NCI-H69 (cell line): ENCODE results near the gene DUSP10.

Source experiments
- DNase-seq: peaks from one replicate; lab custom pipeline; 2025; lab: John Stamatoyannopoulos, UW

Gene DUSP10

GRCh38 chr1:221695301-221695700 lies 46.6 kb downstream of the DUSP10 start:
- no peak for DNase-seq

GRCh38 chr1:221694109-221694508 lies 47.8 kb downstream of the DUSP10 start:
- DNase-seq: no peak

- peak; percentile 16 for DNase-seq
These were observed 48.8 kb downstream of the DUSP10 start for GRCh38 chr1:221693087-221693486.

- DNase-seq: no peak
These were observed 49.2 kb downstream of the DUSP10 start for GRCh38 chr1:221692643-221693042.

- DNase-seq: no peak
These were observed 50.6 kb downstream of the DUSP10 start for GRCh38 chr1:221691261-221691660.

GRCh38 chr1:221690858-221691257 lies 51.0 kb downstream of the DUSP10 start:
- no peak for DNase-seq

GRCh38 chr1:221689138-221689537 lies 52.8 kb downstream of the DUSP10 start:
- DNase-seq: no peak

- DNase-seq: no peak
These were observed 53.4 kb downstream of the DUSP10 start for GRCh38 chr1:221688488-221688843.

GRCh38 chr1:221687836-221688487 lies 53.9 kb downstream of the DUSP10 start:
- DNase-seq: peak; percentile 52

GRCh38 chr1:221683681-221684080 lies 58.2 kb downstream of the DUSP10 start:
- DNase-seq: no peak

GRCh38 chr1:221680085-221680484 lies 61.8 kb downstream of the DUSP10 start:
- no peak for DNase-seq

- DNase-seq: no peak
These were observed 63.9 kb downstream of the DUSP10 start for GRCh38 chr1:221678014-221678413.

GRCh38 chr1:221675880-221676800 lies 65.7 kb downstream of the DUSP10 start:
- DNase-seq: no peak

GRCh38 chr1:221672965-221673364 lies 68.9 kb downstream of the DUSP10 start:
- peak; percentile 43 for DNase-seq

- no peak for DNase-seq
These were observed 69.6 kb downstream of the DUSP10 start for GRCh38 chr1:221672239-221672645.

- no peak for DNase-seq
These were observed 71.8 kb downstream of the DUSP10 start for GRCh38 chr1:221670081-221670480.

GRCh38 chr1:221669441-221669840 lies 72.4 kb downstream of the DUSP10 start:
- peak; percentile 70 for DNase-seq

GRCh38 chr1:221667504-221667903 lies 74.4 kb downstream of the DUSP10 start:
- DNase-seq: peak; percentile 17

GRCh38 chr1:221664253-221664652 lies 77.6 kb downstream of the DUSP10 start:
- peak; percentile 75 for DNase-seq

GRCh38 chr1:221663321-221663720 lies 78.6 kb downstream of the DUSP10 start:
- no peak for DNase-seq

GRCh38 chr1:221655766-221656305 lies 86.1 kb downstream of the DUSP10 start:
- DNase-seq: no peak
